WERI-Rb-1 (cell line): ENCODE results near the gene PSTPIP2.

Experiments
- DNase-seq: peaks from one replicate; pipeline ENCODE4 v3.0.0-alpha.2; 2020
- H3K27ac ChIP-seq: fragments of 250-450 bp; sonication (Bioruptor Pico); 2 replicates; pipeline ENCODE4 v1.5.1; 2020; ENCODE audit warnings: mild to moderate bottlenecking, moderate library complexity
- H3K27me3 ChIP-seq: fragments of 250-450 bp; sonication (Bioruptor Pico); 2 replicates; pipeline ENCODE4 v1.5.1; 2021; ENCODE audit warnings: mild to moderate bottlenecking, low read depth, moderate library complexity; ENCODE audit not compliant: insufficient read depth, severe bottlenecking
- H3K36me3 ChIP-seq: fragments of 250-450 bp; sonication (Bioruptor Pico); 2 replicates; pipeline ENCODE4 v1.5.1; 2020; ENCODE audit warnings: mild to moderate bottlenecking, moderate library complexity
- H3K4me3 ChIP-seq: 2 replicates; pipeline ENCODE4 v1.5.1; 2011; ENCODE audit warnings: low read depth, mild to moderate bottlenecking, control low read depth, low read length
- H3K9me3 ChIP-seq: fragments of 250-450 bp; sonication (Bioruptor Pico); 2 replicates; pipeline ENCODE4 v1.5.1; 2021; ENCODE audit warnings: mild to moderate bottlenecking, moderate library complexity; ENCODE audit not compliant: severe bottlenecking
- CTCF ChIP-seq: IDR thresholded peaks from 2 replicates; pipeline ENCODE4 v1.5.1; 2011; ENCODE audit warnings: low read depth, mild to moderate bottlenecking, control low read depth, inconsistent platforms, low read length

Gene PSTPIP2

GRCh38 chr18:46040033-46040746 is 31.9 kb downstream of the PSTPIP2 start:
- no peaks in the 10 kb centered on the region for H3K27me3 ChIP-seq
- DNase-seq = no peak
- TF ChIP-seq CTCF = no peak
- peaks cover 4% of the 10 kb centered on the region for H3K9me3 ChIP-seq
- H3K27ac ChIP-seq = no peak overlapping the region
- no peak overlapping the region for H3K4me3 ChIP-seq
- H3K36me3 ChIP-seq = no peaks in the 10 kb centered on the region

GRCh38 chr18:46037512-46038305 is 34.4 kb downstream of the PSTPIP2 start:
- Histone ChIP-seq H3K9me3 (no peaks in the 10 kb centered on the region), H3K27ac (no peak overlapping the region), H3K27me3 (no peaks in the 10 kb centered on the region), H3K4me3 (no peak overlapping the region), H3K36me3 (no peaks in the 10 kb centered on the region)
- no peak for DNase-seq
- TF ChIP-seq CTCF = no peak

DNA sequence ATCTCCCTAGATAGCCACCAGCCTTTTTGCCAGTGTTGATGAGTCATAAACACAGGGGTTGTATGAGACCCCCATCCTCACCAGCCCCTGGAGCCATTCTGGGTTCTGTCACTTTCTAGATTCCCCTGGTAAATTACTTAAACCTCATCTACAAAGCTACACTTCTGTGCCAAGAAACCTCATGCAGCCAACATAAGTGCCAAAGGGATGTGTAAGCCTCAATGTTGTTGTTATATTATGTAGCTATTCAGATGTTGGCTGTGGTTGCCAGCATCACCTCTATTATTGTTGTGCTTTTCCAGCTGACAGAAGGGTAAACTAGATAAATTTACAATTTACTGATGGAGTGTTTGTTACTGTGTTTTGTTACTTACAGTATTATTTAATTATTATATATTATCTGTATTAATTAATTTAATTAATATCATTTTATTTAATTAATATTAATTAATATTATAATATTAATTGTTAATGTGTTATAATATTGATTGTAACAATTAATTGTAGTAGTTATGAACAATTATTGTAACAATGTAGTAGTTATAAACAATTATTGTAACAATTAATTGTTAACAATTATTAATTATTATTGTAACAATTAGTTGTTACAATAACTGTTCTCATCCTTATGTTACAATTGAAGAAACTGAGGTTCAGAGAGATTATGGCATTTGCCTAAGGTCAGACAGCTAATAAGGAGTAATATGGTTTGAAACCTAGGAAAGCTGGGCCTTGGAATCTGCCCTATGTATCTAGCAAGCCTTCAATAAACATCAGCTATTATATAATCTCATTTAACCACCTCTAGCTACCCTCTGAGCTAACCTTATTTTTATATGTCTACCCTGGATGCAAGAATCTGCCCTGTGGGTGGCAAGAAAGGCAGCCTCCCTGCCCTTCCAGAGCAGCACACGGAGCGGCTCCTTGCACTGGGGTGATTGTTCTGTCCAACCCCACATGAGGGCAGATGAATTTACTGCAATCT is 36.1 kb downstream of the PSTPIP2 start:
- no peak overlapping the region for H3K27ac ChIP-seq
- no peak for TF ChIP-seq CTCF
- DNase-seq = no peak
- H3K36me3 ChIP-seq = no peaks in the 10 kb centered on the region
- H3K27me3 ChIP-seq = no peaks in the 10 kb centered on the region
- no peaks in the 10 kb centered on the region for H3K9me3 ChIP-seq
- no peak overlapping the region for H3K4me3 ChIP-seq

- no peak for DNase-seq
- TF ChIP-seq CTCF = no peak
- Histone ChIP-seq H3K36me3 (no peaks in the 10 kb centered on the region), H3K9me3 (no peaks in the 10 kb centered on the region), H3K27me3 (no peaks in the 10 kb centered on the region), H3K4me3 (no peak overlapping the region), H3K27ac (no peak overlapping the region)
Observed at GRCh38 chr18:46034230-46034629, 37.8 kb downstream of the PSTPIP2 start.

DNA sequence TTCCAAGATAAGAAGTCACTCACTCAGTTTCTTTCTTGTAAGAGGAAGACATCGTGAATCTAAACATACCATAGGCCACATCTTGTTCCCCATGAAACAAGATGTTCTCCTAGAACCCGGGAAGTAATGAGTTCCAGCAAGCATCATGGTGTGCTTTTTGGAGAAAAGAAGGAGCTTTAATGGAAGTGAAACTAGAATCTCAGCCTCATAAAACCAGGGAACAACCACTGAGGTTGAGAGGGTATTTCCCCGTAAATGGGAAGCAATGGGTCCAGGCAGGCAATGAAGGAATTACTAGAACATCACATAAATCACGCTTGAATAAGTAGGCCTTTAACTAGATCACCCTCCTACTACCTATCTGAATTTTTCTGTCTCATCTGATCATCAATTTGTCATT is 40.3 kb downstream of the PSTPIP2 start:
- Histone ChIP-seq H3K4me3 (no peak overlapping the region), H3K36me3 (no peaks in the 10 kb centered on the region), H3K27me3 (no peaks in the 10 kb centered on the region), H3K9me3 (no peaks in the 10 kb centered on the region), H3K27ac (no peak overlapping the region)
- DNase-seq = no peak
- TF ChIP-seq CTCF = no peak
